ENCODE measurements around the gene MSLN.

Gene MSLN

GRCh38 chr16:721765-722540 lies 38.6 kb upstream of the MSLN start:
- peaks cover 6% of the 10 kb centered on the region for H3K27me3 ChIP-seq (ENCODE audit: insufficient read depth, low read length, poor library complexity)
- H2AFZ ChIP-seq (ENCODE audit: low read depth, low read length) = no peak overlapping the region
- H3K9ac ChIP-seq (ENCODE audit: low read depth, low read length) = peak overlapping the region; percentile 79
- H4K20me1 ChIP-seq (ENCODE audit: insufficient read depth, low read length) = peaks cover 57% of the 10 kb centered on the region
- peaks cover 56% of the 10 kb centered on the region for H3K4me1 ChIP-seq (ENCODE audit: insufficient read depth, low read length)
- H3K27ac ChIP-seq (ENCODE audit: low read length) = peak overlapping the region; percentile 79
- peak; percentile 30 for DNase-seq
- no peak; the same call in 1 of the 3 replicates for ATAC-seq (ENCODE audit: insufficient read depth, low read depth)
- peaks cover under 1% of the 10 kb centered on the region for H3K79me2 ChIP-seq (ENCODE audit: insufficient read depth, low read length)
- peaks cover 5% of the 10 kb centered on the region; the same call in 1 of the 2 replicates for H3K36me3 ChIP-seq (ENCODE audit: insufficient read depth, low read length)
- H3K9me3 ChIP-seq (ENCODE audit: insufficient read depth, low read length, severe bottlenecking) = no peaks in the 10 kb centered on the region
- peak overlapping the region; percentile 86 for H3K4me2 ChIP-seq (ENCODE audit: insufficient read depth, low read length)
- H3K4me3 ChIP-seq (ENCODE audit: low read depth in 1 of 2, low read length in 2 of 2) = peak overlapping the region in 1 of 2 experiments; percentile 67; a peak in 2 of 4 replicates
- TF ChIP-seq CTCF (IDR thresholded peaks at IDR 0.05; ENCODE audit: borderline replicate concordance, extremely low read depth, low read length, poor library complexity, severe bottlenecking) (no peak), EZH2 (IDR thresholded peaks at IDR 0.05; ENCODE audit: borderline replicate concordance, low read depth, low read length, severe bottlenecking) (no peak)

GRCh38 chr16:722835-723633 lies 37.5 kb upstream of the MSLN start:
- Histone ChIP-seq H3K9ac (ENCODE audit: low read depth, low read length) (no peak overlapping the region), H3K36me3 (ENCODE audit: insufficient read depth, low read length) (peaks cover 3% of the 10 kb centered on the region; the same call in 1 of the 2 replicates), H3K4me3 (ENCODE audit: low read depth in 1 of 2, low read length in 2 of 2) (no peak overlapping the region), H3K79me2 (ENCODE audit: insufficient read depth, low read length) (no peaks in the 10 kb centered on the region), H4K20me1 (ENCODE audit: insufficient read depth, low read length) (peaks cover 49% of the 10 kb centered on the region), H3K27ac (ENCODE audit: low read length) (no peak overlapping the region), H3K4me2 (ENCODE audit: insufficient read depth, low read length) (no peak overlapping the region), H3K9me3 (ENCODE audit: insufficient read depth, low read length, severe bottlenecking) (no peaks in the 10 kb centered on the region), H3K27me3 (ENCODE audit: insufficient read depth, low read length, poor library complexity) (peaks cover 6% of the 10 kb centered on the region), H3K4me1 (ENCODE audit: insufficient read depth, low read length) (peaks cover 56% of the 10 kb centered on the region), H2AFZ (ENCODE audit: low read depth, low read length) (no peak overlapping the region)
- no peak for ATAC-seq (ENCODE audit: insufficient read depth, low read depth)
- TF ChIP-seq EZH2 (IDR thresholded peaks at IDR 0.05; ENCODE audit: borderline replicate concordance, low read depth, low read length, severe bottlenecking) (no peak), CTCF (IDR thresholded peaks at IDR 0.05; ENCODE audit: borderline replicate concordance, extremely low read depth, low read length, poor library complexity, severe bottlenecking) (no peak)
- no peak for DNase-seq

- ATAC-seq (ENCODE audit: insufficient read depth, low read depth) = no peak
These were observed 36.8 kb upstream of the MSLN start for GRCh38 chr16:723695-724094.

More at GRCh38 chr16:723695-724094, 36.8 kb upstream of the MSLN start:
- no peak for TF ChIP-seq CTCF (IDR thresholded peaks at IDR 0.05; ENCODE audit: borderline replicate concordance, extremely low read depth, low read length, poor library complexity, severe bottlenecking)
- no peak for TF ChIP-seq EZH2 (IDR thresholded peaks at IDR 0.05; ENCODE audit: borderline replicate concordance, low read depth, low read length, severe bottlenecking)
- peaks cover 43% of the 10 kb centered on the region for H4K20me1 ChIP-seq (ENCODE audit: insufficient read depth, low read length)
- H3K9ac ChIP-seq (ENCODE audit: low read depth, low read length) = no peak overlapping the region
- peaks cover 6% of the 10 kb centered on the region for H3K27me3 ChIP-seq (ENCODE audit: insufficient read depth, low read length, poor library complexity)
- peaks cover 50% of the 10 kb centered on the region for H3K4me1 ChIP-seq (ENCODE audit: insufficient read depth, low read length)
- no peak overlapping the region for H3K4me3 ChIP-seq (ENCODE audit: low read depth in 1 of 2, low read length in 2 of 2)
- H3K4me2 ChIP-seq (ENCODE audit: insufficient read depth, low read length) = no peak overlapping the region
- no peaks in the 10 kb centered on the region for H3K79me2 ChIP-seq (ENCODE audit: insufficient read depth, low read length)
- H3K9me3 ChIP-seq (ENCODE audit: insufficient read depth, low read length, severe bottlenecking) = no peaks in the 10 kb centered on the region
- H3K27ac ChIP-seq (ENCODE audit: low read length) = no peak overlapping the region
- H3K36me3 ChIP-seq (ENCODE audit: insufficient read depth, low read length) = no peaks in the 10 kb centered on the region
- no peak for DNase-seq
- no peak overlapping the region for H2AFZ ChIP-seq (ENCODE audit: low read depth, low read length)
